SK-N-SH (cell line): Measurements from ENCODE around the gene TKTL1. TPM values are rescaled to one million over a fixed set of nuclear protein-coding genes. Genes with fewer than 3 reads are reported as not detected.

Experiments used
- CTCF ChIA-PET: fragments of 300-600, 350-600 bp; formaldehyde crosslinking; extraction: SDS; loops from one replicate; lab custom pipeline; 2021; lab: Yijun Ruan, JAX
- POLR2A ChIA-PET: fragments of 350-600 bp; sonication (Branson Sonifier 250); formaldehyde crosslinking; extraction: SDS; loops from one replicate; lab custom pipeline; 2020; ENCODE audit warnings: antibody characterized with exemption, inconsistent platforms; lab: Yijun Ruan, JAX
- DNase-seq: peaks from one replicate; pipeline ENCODE4 v3.0.0; 2012
- H2AFZ ChIP-seq: fragments of 200-600 bp; sonication (generic); 2 replicates; pipeline ENCODE4 v1.8.1; 2016; ENCODE audit warnings: antibody characterized with exemption, mild to moderate bottlenecking, low read depth
- H3F3A ChIP-seq: fragments of 200-600 bp; sonication (generic); replicated peaks from 2 replicates; pipeline ENCODE3; 2016; ENCODE audit warnings: antibody characterized with exemption, mild to moderate bottlenecking; ENCODE audit not compliant: insufficient read depth
- H3K27ac ChIP-seq, 2 experiments: fragments of 200-500 bp in 1 of 2; fragments of 200-600 bp in 1 of 2; sonication (Bioruptor generic) in 1 of 2; sonication (generic), shearing (Covaris generic) in 1 of 2; 2 replicates each; pipeline versions ENCODE4 v1.5.1 to v1.6.1; 2014 to 2016; ENCODE audit warnings: low read depth in 2 of 2, inconsistent platforms in 1 of 2, low read length in 1 of 2, mild to moderate bottlenecking in 1 of 2, mixed read lengths in 1 of 2
- H3K27me3 ChIP-seq: fragments of 200-600 bp; sonication (generic), shearing (Covaris generic); 2 replicates; pipeline ENCODE4 v1.6.1; 2016; ENCODE audit warnings: mixed run types; ENCODE audit not compliant: insufficient read depth
- H3K36me3 ChIP-seq, 2 experiments: fragments of 200-500 bp in 1 of 2; fragments of 200-600 bp in 1 of 2; sonication (Bioruptor generic) in 1 of 2; sonication (generic) in 1 of 2; replicated peaks in 1 of 2; 2 replicates each; pipeline versions ENCODE3 to v1.5.1; 2014 to 2016; ENCODE audit warnings: low read length in 1 of 2, mild to moderate bottlenecking in 1 of 2; ENCODE audit not compliant: insufficient read depth in 2 of 2, control insufficient read depth in 1 of 2
- H3K4me1 ChIP-seq, 2 experiments: fragments of 200-500 bp in 1 of 2; fragments of 200-600 bp in 1 of 2; sonication (Bioruptor generic) in 1 of 2; sonication (generic), shearing (Covaris generic) in 1 of 2; 2 replicates each; pipeline versions ENCODE4 v1.5.1 to v1.6.1; 2014 to 2016; ENCODE audit warnings: low read depth in 1 of 2, low read length in 1 of 2, mixed run types in 1 of 2; ENCODE audit not compliant: insufficient read depth in 2 of 2, control insufficient read depth in 1 of 2
- H3K4me2 ChIP-seq: fragments of 200-600 bp; sonication (generic), shearing (Covaris generic); 2 replicates; pipeline ENCODE4 v1.6.1; 2017; ENCODE audit warnings: mixed run types
- H3K4me3 ChIP-seq, 2 experiments: fragments of 200-500 bp in 1 of 2; fragments of 200-600 bp in 1 of 2; sonication (Bioruptor generic) in 1 of 2; sonication (generic), shearing (Covaris generic) in 1 of 2; 2 replicates each; pipeline versions ENCODE4 v1.5.1 to v1.8.1; 2014 to 2016; ENCODE audit warnings: low read depth in 2 of 2, inconsistent platforms in 1 of 2, low read length in 1 of 2, mild to moderate bottlenecking in 1 of 2, mixed read lengths in 1 of 2, moderate library complexity in 1 of 2
- H3K79me2 ChIP-seq: fragments of 200-600 bp; sonication (generic); 2 replicates; pipeline ENCODE4 v1.8.1; 2017; ENCODE audit warnings: mild to moderate bottlenecking; ENCODE audit not compliant: insufficient read depth
- H3K9ac ChIP-seq: fragments of 200-600 bp; sonication (generic); 2 replicates; pipeline ENCODE4 v1.6.1; 2017; ENCODE audit warnings: mixed run types
- H3K9me2 ChIP-seq: fragments of 200-600 bp; sonication (generic); 2 replicates; pipeline ENCODE4 v1.6.1; 2017; ENCODE audit warnings: mixed run types
- H3K9me3 ChIP-seq: fragments of 200-600 bp; sonication (generic); 2 replicates; pipeline ENCODE4 v1.6.1; 2017; ENCODE audit warnings: mixed run types, mild to moderate bottlenecking, moderate library complexity
- H4K20me1 ChIP-seq: fragments of 200-600 bp; sonication (generic); 2 replicates; pipeline ENCODE4 v1.6.1; 2017; ENCODE audit warnings: mild to moderate bottlenecking, mixed run types; ENCODE audit not compliant: insufficient read depth
- CHD2 ChIP-seq: fragments of 150-350 bp; IDR thresholded peaks from 2 replicates; pipeline ENCODE4 v1.6.1; 2018; ENCODE audit warnings: low read length; ENCODE audit not compliant: partially characterized antibody
- EP300 ChIP-seq, 2 experiments: IDR thresholded peaks; 2 replicates each; pipeline versions ENCODE4 v1.4.0 to v1.6.1; 2012; ENCODE audit warnings: borderline replicate concordance in 1 of 2, low read depth in 1 of 2, low read length in 1 of 2
- FOXJ3 ChIP-seq: sonication (generic); formaldehyde crosslinking; IDR thresholded peaks from 2 replicates; pipeline ENCODE4 v1.5.1; 2020; ENCODE audit warnings: mild to moderate bottlenecking, missing genetic modification reagents
- GATA2 ChIP-seq: sonication (generic); formaldehyde crosslinking; IDR thresholded peaks from 2 replicates; pipeline ENCODE4 v1.5.0; 2020; ENCODE audit warnings: mild to moderate bottlenecking, missing genetic modification reagents
- IRF3 ChIP-seq: fragments of 150-350 bp; IDR thresholded peaks from 2 replicates; pipeline ENCODE4 v1.6.1; 2016; ENCODE audit warnings: mild to moderate bottlenecking, low read depth, low read length
- JUND ChIP-seq: IDR thresholded peaks from 2 replicates; pipeline ENCODE4 v1.4.0; 2012
- NRF1 ChIP-seq: IDR thresholded peaks from 2 replicates; pipeline ENCODE4 v1.6.1; 2012; ENCODE audit warnings: low read depth, mild to moderate bottlenecking, low read length
- POLR2AphosphoS5 ChIP-seq: IDR thresholded peaks from 2 replicates; pipeline ENCODE4 v1.6.1; 2012; ENCODE audit warnings: low read depth, low read length
- USF2 ChIP-seq: fragments of 150-350 bp; IDR thresholded peaks from 2 replicates; pipeline ENCODE4 v1.6.1; 2017; ENCODE audit warnings: antibody characterized with exemption, low read length, low read depth, borderline replicate concordance
- YY1 ChIP-seq: IDR thresholded peaks from 2 replicates; pipeline ENCODE4 v1.4.0; 2012; ENCODE audit warnings: low read depth, mild to moderate bottlenecking
- ZBTB33 ChIP-seq: IDR thresholded peaks from 2 replicates; pipeline ENCODE4 v1.4.0; 2012; ENCODE audit warnings: low read depth, borderline replicate concordance
- WGBS: methylation state at CpG from one replicate; pipeline ENCODE4 v1.1.6; 2017; ENCODE audit warnings: low lambda C conversion rate; 5-methylcytosine and 5-hydroxymethylcytosine counted together
- polyA plus RNA-seq, 3 experiments: library from polyadenylated mRNA; depleted of rRNA; stranded (reverse); fragments of >200 nt; gene quantifications; 2 replicates each; pipeline ENCODE4 v1.2.3, GENCODE V29; 2012

The TKTL1 gene
- polyA plus RNA-seq, 1 of the 3 experiments (the other 2 are of a cell fraction): not detected

GRCh38 chrX:154349979-154350378 is 54.4 kb downstream of the TKTL1 start:
- Histone ChIP-seq H3K9ac (no peak overlapping the region), H3K4me1 (peaks cover 0 to 5% of the 10 kb centered on the region in 2 experiments; a peak in 1 of 4 replicates), H3F3A (peaks cover 55% of the 10 kb centered on the region), H3K36me3 (peaks cover 6 to 53% of the 10 kb centered on the region in 2 experiments), H3K27me3 (no peaks in the 10 kb centered on the region), H3K79me2 (no peaks in the 10 kb centered on the region), H3K4me3 (no peak overlapping the region), H3K27ac (no peak overlapping the region; a peak in 1 of 4 replicates), H3K9me3 (no peaks in the 10 kb centered on the region), H2AFZ (no peak overlapping the region), H4K20me1 (peaks cover 77% of the 10 kb centered on the region), H3K9me2 (no peaks in the 10 kb centered on the region)
- no peak for DNase-seq
- 73% methylated on average over 4 of the region's 15 CpGs for WGBS
- ChIA-PET CTCF (no interaction called here), POLR2A (no interaction called here)
- TF ChIP-seq POLR2AphosphoS5 (peak; percentile 23; the same call in 1 of the 2 replicates), FOXJ3 (CRISPR knock-in tag) (no peak)
- TF ChIP-seq, all 33 proteins: peak for 1
- H3K4me2 ChIP-seq: no peak overlapping the region

GRCh38 chrX:154350429-154351182 is 55.0 kb downstream of the TKTL1 start:
- no peak for DNase-seq
- no peaks in the 10 kb centered on the region for H3K27me3 ChIP-seq
- H4K20me1 ChIP-seq: peaks cover 84% of the 10 kb centered on the region

More at GRCh38 chrX:154350429-154351182, 55.0 kb downstream of the TKTL1 start:
- Histone ChIP-seq H3K9ac (no peak overlapping the region), H3K9me2 (no peaks in the 10 kb centered on the region), H3K79me2 (no peaks in the 10 kb centered on the region), H3K4me3 (no peak overlapping the region), H3K9me3 (no peaks in the 10 kb centered on the region), H3K36me3 (peaks cover 6 to 59% of the 10 kb centered on the region in 2 experiments), H3F3A (peaks cover 56% of the 10 kb centered on the region), H3K4me2 (no peak overlapping the region), H2AFZ (no peak overlapping the region), H3K27ac (no peak overlapping the region), H3K4me1 (peaks cover 0 to 5% of the 10 kb centered on the region in 2 experiments; a peak in 1 of 4 replicates)
- TF ChIP-seq YY1 (no peak), ZBTB33 (no peak), FOXJ3 (CRISPR knock-in tag) (no peak), GATA2 (no peak), NRF1 (no peak), IRF3 (no peak), USF2 (no peak), JUND (no peak), EP300 (IDR thresholded peaks at IDR 0.05; ENCODE audit: borderline replicate concordance in 1 of 2, low read depth in 1 of 2, low read length in 1 of 2) (no peak), CHD2 (no peak)
- CTCF ChIA-PET: no interaction called here
- 85% methylated on average over 4 of the region's 19 CpGs for WGBS
- POLR2A ChIA-PET: no interaction called here
